HCT116 (cell line): ENCODE measurements around the gene COL18A1.

ENCODE experiments used
- CTCF ChIP-seq, 3 experiments: fragments of 200-600 bp in 1 of 3; sonication (generic) in 1 of 3; IDR thresholded peaks in 2 of 3; conservative IDR thresholded peaks in 1 of 3; 2 replicates each; pipeline ENCODE4 v1.5.1; 2012 to 2017; ENCODE audit warnings: low read depth in 2 of 3, low read length in 2 of 3, antibody characterized with exemption in 1 of 3, borderline replicate concordance in 1 of 3, control low read depth in 1 of 3, mild to moderate bottlenecking in 1 of 3, mixed read lengths in 1 of 3, mixed run types in 1 of 3, moderate library complexity in 1 of 3; ENCODE audit not compliant: insufficient read depth in 1 of 3
- EGR1 ChIP-seq: IDR thresholded peaks from 2 replicates; pipeline ENCODE4 v1.6.1; 2012; ENCODE audit warnings: low read depth
- EZH2 ChIP-seq: fragments of 200-600 bp; sonication (generic); IDR thresholded peaks from 2 replicates; pipeline ENCODE4 v1.6.1; 2017; ENCODE audit warnings: antibody characterized with exemption, mixed run types
- JUND ChIP-seq: IDR thresholded peaks from 2 replicates; pipeline ENCODE4 v1.6.1; 2012
- MAX ChIP-seq: IDR thresholded peaks from 2 replicates; pipeline ENCODE4 v1.6.1; 2012
- POLR2A ChIP-seq: IDR thresholded peaks from 2 replicates; pipeline ENCODE4 v1.7.0; 2011; ENCODE audit warnings: borderline replicate concordance; ENCODE audit not compliant: insufficient read depth, insufficient read length; ENCODE audit errors: extremely low read depth
- POLR2AphosphoS5 ChIP-seq: IDR thresholded peaks from 2 replicates; pipeline ENCODE4 v1.6.1; 2011; ENCODE audit warnings: mild to moderate bottlenecking, low read depth, low read length, moderate library complexity
- YY1 ChIP-seq: IDR thresholded peaks from 2 replicates; pipeline ENCODE4 v1.6.1; 2011; ENCODE audit warnings: low read length, low read depth, moderate library complexity, mild to moderate bottlenecking; ENCODE audit not compliant: insufficient replicate concordance; ENCODE audit errors: extremely low read depth
- ZFX ChIP-seq: fragments of 450-650 bp; IDR thresholded peaks from 2 replicates; pipeline ENCODE4 v1.6.1; 2017

- TF ChIP-seq CTCF (IDR thresholded peaks at IDR 0.05 in 2 of 3, conservative IDR thresholded peaks at IDR 0.05 in 1 of 3; ENCODE audit: borderline replicate concordance in 1 of 3, insufficient read depth in 1 of 3, low read depth in 2 of 3, low read length in 2 of 3) (no peak), EZH2 (no peak), POLR2AphosphoS5 (no peak), YY1 (no peak), MAX (no peak), JUND (no peak), POLR2A (no peak), EGR1 (no peak), ZFX (no peak)
Observed at GRCh38 chr21:45468051-45468970, 63.3 kb downstream of the COL18A1 start.
